Mesendoderm (in vitro differentiated cells): ENCODE results near the gene MCIDAS.

ENCODE experiments used
- small RNA-seq: library from polyadenylated mRNA; stranded (forward); fragments of <200 nt; extraction: miRNeasy Mini kit (QIAGEN cat#:217004); gene quantifications from one replicate; pipeline ENCODE3, GENCODE V24; 2013; ENCODE audit not compliant: insufficient read depth

MCIDAS gene

Small RNA genes within 50 kb of the gene (small RNA-seq; reads per million reads assigned to genes)
- gene MIR449A = 3.0 reads per million, percentile 46 among the genes with 10 or more reads in this experiment
- gene MIR449B = 1.8 reads per million, percentile 8 among the genes with 10 or more reads in this experiment
- 20.2 reads per million, percentile 91 among the genes with 10 or more reads in this experiment for gene MIR449C
